MCF 10A (cell line): ENCODE results near the gene THSD7B. TPM values are rescaled to one million over a fixed set of nuclear protein-coding genes. Genes with fewer than 3 reads are reported as not detected.

Experiments used
- BruUV-seq: library from RNA; stranded (reverse); fragments of 400-500 nt; replicated peaks from 2 replicates; lab custom pipeline; 2021; lab: Mats Ljungman, UMichigan
- CTCF ChIA-PET: fragments of 300-600 bp; sonication (Branson Sonifier 250); formaldehyde crosslinking; extraction: SDS; loops from one replicate; lab custom pipeline; 2021; ENCODE audit warnings: antibody characterized with exemption, inconsistent platforms; lab: Yijun Ruan, JAX
- POLR2A ChIA-PET: fragments of 300-600, 350-650 bp; sonication (Branson Sonifier 250); formaldehyde crosslinking; extraction: SDS; loops from one replicate; lab custom pipeline; 2020; ENCODE audit warnings: antibody characterized with exemption, inconsistent platforms; lab: Yijun Ruan, JAX
- DNase-seq: peaks from one replicate; pipeline ENCODE4 v3.0.0-alpha.2; 2018; ENCODE audit not compliant: unreplicated experiment
- H3K27ac Mint-ChIP-seq: one replicate; pipeline ENCODE4 v1.8.0; 2022; ENCODE audit warnings: mild to moderate bottlenecking, low read depth, mixed read lengths; ENCODE audit not compliant: unreplicated experiment
- H3K27me3 Mint-ChIP-seq: one replicate; pipeline ENCODE4 v1.8.0; 2022; ENCODE audit warnings: mixed read lengths; ENCODE audit not compliant: insufficient read depth, unreplicated experiment
- H3K36me3 Mint-ChIP-seq: one replicate; pipeline ENCODE4 v1.8.0; 2022; ENCODE audit warnings: mild to moderate bottlenecking, moderate library complexity, mixed read lengths; ENCODE audit not compliant: insufficient read depth, unreplicated experiment
- H3K4me1 Mint-ChIP-seq: one replicate; pipeline ENCODE4 v1.8.0; 2022; ENCODE audit warnings: mixed read lengths; ENCODE audit not compliant: insufficient read depth, unreplicated experiment
- H3K4me3 Mint-ChIP-seq: one replicate; pipeline ENCODE4 v1.8.0; 2022; ENCODE audit warnings: mild to moderate bottlenecking, moderate library complexity, mixed read lengths; ENCODE audit not compliant: unreplicated experiment
- H3K9me3 Mint-ChIP-seq: one replicate; pipeline ENCODE4 v1.8.0; 2022; ENCODE audit warnings: mixed read lengths; ENCODE audit not compliant: unreplicated experiment
- CTCF ChIP-seq: fragments of 200-600 bp; IDR thresholded peaks from one replicate; pipeline ENCODE4 v1.8.0; 2022; ENCODE audit warnings: antibody characterized with exemption, mild to moderate bottlenecking; ENCODE audit not compliant: unreplicated experiment
- intact Hi-C: fragments of 100-400 bp; cut with micrococcal nuclease; formaldehyde crosslinking; loops from 2 replicates; pipeline ENCODE4 v1.14.1; 2022
- total RNA-seq: library from RNA; stranded (reverse); gene quantifications from 2 replicates; pipeline ENCODE4 v1.2.3, GENCODE V29; 2022

Gene THSD7B
- total RNA-seq, 1 experiment from 2014 or later, result not detected

GRCh38 chr2:136823291-136823690 lies 57.9 kb downstream of the THSD7B start:
- H3K9me3 Mint-ChIP-seq, result no peaks in the 10 kb centered on the region
- intact Hi-C loops, result no loop called here
- CTCF ChIA-PET, result no interaction called here
- no peak overlapping the region for H3K27ac Mint-ChIP-seq
- no TSS peak for BruUV-seq
- POLR2A ChIA-PET, result no interaction called here
- no peak overlapping the region for H3K4me3 Mint-ChIP-seq
- H3K4me1 Mint-ChIP-seq, result no peaks in the 10 kb centered on the region
- no peaks in the 10 kb centered on the region for H3K36me3 Mint-ChIP-seq
- H3K27me3 Mint-ChIP-seq, result peaks cover 16% of the 10 kb centered on the region
- TF ChIP-seq CTCF, result no peak
- DNase-seq, result no peak

GRCh38 chr2:136828162-136828561 lies 62.8 kb downstream of the THSD7B start:
- Mint-ChIP-seq H3K27ac (no peak overlapping the region), H3K4me1 (no peaks in the 10 kb centered on the region), H3K4me3 (no peak overlapping the region), H3K27me3 (peaks cover 6% of the 10 kb centered on the region), H3K9me3 (no peaks in the 10 kb centered on the region), H3K36me3 (no peaks in the 10 kb centered on the region)
- POLR2A ChIA-PET, result no interaction called here
- intact Hi-C loops, result no loop called here
- no peak for TF ChIP-seq CTCF
- no TSS peak for BruUV-seq
- CTCF ChIA-PET, result no interaction called here
- no peak for DNase-seq

- no peak overlapping the region for H3K27ac Mint-ChIP-seq
- no peak for DNase-seq
- no TSS peak for BruUV-seq
- no peak for TF ChIP-seq CTCF
- POLR2A ChIA-PET, result no interaction called here
- intact Hi-C loops, result no loop called here
- no peak overlapping the region for H3K4me3 Mint-ChIP-seq
- no peaks in the 10 kb centered on the region for H3K9me3 Mint-ChIP-seq
- CTCF ChIA-PET, result no interaction called here
- peaks cover under 1% of the 10 kb centered on the region for H3K27me3 Mint-ChIP-seq
- H3K36me3 Mint-ChIP-seq, result no peaks in the 10 kb centered on the region
- no peaks in the 10 kb centered on the region for H3K4me1 Mint-ChIP-seq
These were observed 63.4 kb downstream of the THSD7B start for GRCh38 chr2:136828774-136829173.

GRCh38 chr2:136844546-136844945 lies 79.2 kb downstream of the THSD7B start:
- H3K9me3 Mint-ChIP-seq, result no peaks in the 10 kb centered on the region
- intact Hi-C loops, result no loop called here
- H3K36me3 Mint-ChIP-seq, result no peaks in the 10 kb centered on the region
- DNase-seq, result no peak
- no peak overlapping the region for H3K27ac Mint-ChIP-seq
- H3K4me3 Mint-ChIP-seq, result no peak overlapping the region
- no peaks in the 10 kb centered on the region for H3K4me1 Mint-ChIP-seq
- no TSS peak for BruUV-seq
- TF ChIP-seq CTCF, result no peak
- H3K27me3 Mint-ChIP-seq, result peaks cover 24% of the 10 kb centered on the region
- ChIA-PET CTCF (interaction anchor here (0.8 kb wide), 1 partner anchor 38 kb away, joined by 3 read pairs; no protein-coding TSS in a partner anchor), POLR2A (no interaction called here)
